GM23248 (cell line): Measurements from ENCODE around the gene VKORC1L1. TPM values are rescaled to one million over a fixed set of nuclear protein-coding genes. Genes with fewer than 3 reads are reported as not detected.

ENCODE experiments used
- DNase-seq: peaks from one replicate; pipeline ENCODE4 v3.0.0-alpha.2; 2015
- H2AFZ ChIP-seq: fragments of 200-600 bp; sonication (generic); 2 replicates; pipeline ENCODE4 v1.6.1; 2016; ENCODE audit warnings: antibody characterized with exemption
- H3F3A ChIP-seq: fragments of 200-600 bp; sonication (generic); 2 replicates; pipeline ENCODE4 v1.6.1; 2016; ENCODE audit warnings: mild to moderate bottlenecking, antibody characterized with exemption, mixed run types; ENCODE audit not compliant: insufficient read depth
- H3K27ac ChIP-seq: fragments of 200-600 bp; sonication (generic); 2 replicates; pipeline ENCODE4 v1.5.1; 2016; ENCODE audit warnings: mild to moderate bottlenecking
- H3K27me3 ChIP-seq: fragments of 200-600 bp; sonication (generic); replicated peaks from 2 replicates; pipeline ENCODE4 v1.6.1; 2016; ENCODE audit warnings: mild to moderate bottlenecking; ENCODE audit not compliant: insufficient read depth
- H3K36me3 ChIP-seq: fragments of 200-600 bp; sonication (generic); 2 replicates; pipeline ENCODE4 v1.6.1; 2016; ENCODE audit warnings: low read depth, mild to moderate bottlenecking
- H3K4me1 ChIP-seq: fragments of 200-600 bp; sonication (generic); 2 replicates; pipeline ENCODE4 v1.6.1; 2016; ENCODE audit warnings: mild to moderate bottlenecking; ENCODE audit not compliant: insufficient read depth
- H3K4me2 ChIP-seq: fragments of 200-600 bp; sonication (generic); one replicate; pipeline ENCODE4 v1.6.1; 2016; ENCODE audit warnings: mild to moderate bottlenecking; ENCODE audit not compliant: unreplicated experiment
- H3K4me3 ChIP-seq: fragments of 200-600 bp; sonication (generic); 2 replicates; pipeline ENCODE4 v1.5.1; 2016; ENCODE audit warnings: mild to moderate bottlenecking
- H3K79me2 ChIP-seq: fragments of 200-600 bp; sonication (generic); 2 replicates; pipeline ENCODE4 v1.6.1; 2016; ENCODE audit warnings: mild to moderate bottlenecking; ENCODE audit not compliant: insufficient read depth
- H3K9ac ChIP-seq: fragments of 200-600 bp; sonication (generic); 2 replicates; pipeline ENCODE4 v1.6.1; 2016; ENCODE audit warnings: mild to moderate bottlenecking
- H3K9me2 ChIP-seq: fragments of 200-600 bp; sonication (generic); 2 replicates; pipeline ENCODE4 v1.6.1; 2016; ENCODE audit warnings: mixed run types, mild to moderate bottlenecking, moderate library complexity; ENCODE audit not compliant: insufficient read depth
- H3K9me3 ChIP-seq: fragments of 200-600 bp; sonication (generic); one replicate; pipeline ENCODE4 v1.6.1; 2017; ENCODE audit warnings: low read depth
- H4K20me1 ChIP-seq: fragments of 200-600 bp; sonication (generic); 2 replicates; pipeline ENCODE4 v1.6.0; 2016; ENCODE audit not compliant: insufficient read depth
- EZH2 ChIP-seq: fragments of 200-600 bp; sonication (generic); IDR thresholded peaks from 2 replicates; pipeline ENCODE4 v1.6.1; 2018; ENCODE audit warnings: antibody characterized with exemption, mild to moderate bottlenecking; ENCODE audit not compliant: insufficient read depth, poor library complexity, severe bottlenecking
- EZH2phosphoT487 ChIP-seq: fragments of 200-600 bp; sonication (generic); IDR thresholded peaks from 2 replicates; pipeline ENCODE4 v1.6.1; 2018; ENCODE audit warnings: antibody characterized with exemption, moderate library complexity, mild to moderate bottlenecking, low read depth; ENCODE audit not compliant: insufficient read depth
- WGBS, 2 experiments: methylation state at CpG; one replicate each; pipeline ENCODE4 v1.1.6; 2015 to 2017; ENCODE audit warnings: low lambda C conversion rate in 2 of 2, low coverage in 1 of 2; ENCODE audit errors: missing lambda C conversion rate in 2 of 2; 5-methylcytosine and 5-hydroxymethylcytosine counted together
- in situ Hi-C: fragments of 300-500 bp; cut with MboI; formaldehyde crosslinking; loops from 2 replicates; pipeline ENCODE4 v1.15.0; 2020
- polyA plus RNA-seq: library from polyadenylated mRNA; unstranded; fragments of >200 nt; fragmentation: Nextera tagmentation; extraction: Ambion mirVana; gene quantifications from 2 replicates; pipeline ENCODE4 v1.2.1, GENCODE V29; 2016
- total RNA-seq: library from RNA; depleted of rRNA; stranded (reverse); fragments of >200 nt; shearing (Covaris generic); gene quantifications from 2 replicates; pipeline ENCODE4 v1.2.3, GENCODE V29; 2014

Gene VKORC1L1
- total and polyA plus RNA-seq, 2 experiments from 2014 or later = 20.0 to 22.0 TPM

DNA sequence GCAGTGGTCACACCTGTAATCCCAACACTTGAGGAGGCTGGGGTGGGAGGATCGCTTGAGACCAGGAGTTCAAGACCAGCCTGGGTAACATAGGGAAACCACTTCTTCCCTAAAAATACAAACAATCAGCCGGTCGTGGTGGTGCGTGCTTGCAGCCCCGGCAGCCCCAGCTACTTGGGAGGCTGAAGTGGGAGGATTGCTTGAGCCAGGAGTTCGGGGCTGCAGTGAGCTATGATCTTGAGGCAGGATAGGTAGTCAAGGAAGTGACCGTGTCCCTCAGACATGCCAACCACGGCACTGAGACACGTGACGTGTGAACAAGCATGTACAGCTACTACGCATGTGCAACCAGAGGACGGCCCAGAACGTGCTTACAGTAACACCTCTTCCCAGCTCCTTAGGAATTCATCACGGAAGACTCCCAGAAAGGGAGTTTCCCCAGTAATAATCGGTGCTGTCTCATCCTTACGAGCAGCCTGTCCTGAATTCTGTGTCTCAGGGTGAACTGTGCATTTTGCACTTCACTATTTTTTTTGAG lies 103.9 kb downstream of the VKORC1L1 start:
- no peaks in the 10 kb centered on the region for H4K20me1 ChIP-seq
- H3K9me2 ChIP-seq = no peaks in the 10 kb centered on the region
- in situ Hi-C loops = no loop called here
- H2AFZ ChIP-seq = no peak overlapping the region
- no peaks in the 10 kb centered on the region; the same call in 1 of the 2 replicates for H3K36me3 ChIP-seq
- no peak for TF ChIP-seq EZH2
- H3F3A ChIP-seq = no peaks in the 10 kb centered on the region
- no peak overlapping the region for H3K9ac ChIP-seq
- WGBS, 2 experiments = 90 to 94% methylated on average over 16 of the region's 16 CpGs
- H3K4me3 ChIP-seq = no peak overlapping the region
- DNase-seq = no peak
- no peak overlapping the region for H3K27ac ChIP-seq
- no peak overlapping the region for H3K4me2 ChIP-seq
- H3K4me1 ChIP-seq = no peaks in the 10 kb centered on the region
- H3K9me3 ChIP-seq = no peaks in the 10 kb centered on the region
- H3K27me3 ChIP-seq = no peaks in the 10 kb centered on the region
- peaks cover 12% of the 10 kb centered on the region for H3K79me2 ChIP-seq

DNA sequence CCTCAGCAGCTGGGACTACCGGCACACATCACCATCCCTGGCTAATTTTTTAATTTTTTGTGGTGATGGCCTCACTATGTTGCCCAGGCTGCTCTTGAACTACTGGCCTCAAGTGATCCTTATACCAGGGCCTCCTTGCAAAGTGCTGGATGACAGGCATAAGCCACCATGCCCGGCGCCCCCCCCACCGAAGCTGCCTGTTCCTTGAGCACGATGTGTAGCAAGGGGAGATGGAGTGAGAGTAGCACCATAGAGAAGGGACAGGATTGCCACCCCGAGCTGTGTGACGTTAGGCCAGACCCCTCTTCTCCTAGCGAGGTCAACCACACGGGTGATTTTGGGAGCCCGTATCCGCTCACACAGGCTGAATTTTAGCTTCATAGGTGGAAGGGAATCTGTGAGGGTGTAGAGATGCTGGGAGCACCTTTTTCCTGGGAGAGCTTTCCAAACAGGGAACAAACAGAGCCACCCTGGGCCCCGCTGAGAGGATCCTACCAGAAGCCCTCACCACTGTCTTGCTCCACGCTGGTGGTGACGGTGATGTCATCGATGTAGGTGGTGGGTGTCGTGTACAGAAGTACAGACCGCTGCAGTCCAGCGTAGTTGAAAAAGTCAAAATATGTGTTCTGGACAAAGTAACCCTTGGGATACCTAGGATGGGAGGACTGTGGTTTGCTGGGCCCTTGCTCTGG lies 106.2 kb downstream of the VKORC1L1 start:
- H3K9me3 ChIP-seq = no peaks in the 10 kb centered on the region
- H3K27me3 ChIP-seq = no peaks in the 10 kb centered on the region
- in situ Hi-C loops = no loop called here
- H3K9ac ChIP-seq = no peak overlapping the region
- no peak overlapping the region for H3K27ac ChIP-seq
- H4K20me1 ChIP-seq = no peaks in the 10 kb centered on the region
- TF ChIP-seq EZH2 (no peak), EZH2phosphoT487 (no peak)
- no peak overlapping the region for H3K4me3 ChIP-seq
- H3K4me2 ChIP-seq = no peak overlapping the region
- no peaks in the 10 kb centered on the region for H3K9me2 ChIP-seq
- peaks cover 4% of the 10 kb centered on the region for H3K4me1 ChIP-seq
- peaks cover 18% of the 10 kb centered on the region for H3K79me2 ChIP-seq
- H2AFZ ChIP-seq = no peak overlapping the region
- whole genome bisulfite sequencing, 2 experiments = 88 to 90% methylated on average over 18 of the region's 18 CpGs
- no peaks in the 10 kb centered on the region for H3F3A ChIP-seq
- no peaks in the 10 kb centered on the region; the same call in 1 of the 2 replicates for H3K36me3 ChIP-seq
- no peak for DNase-seq

DNA sequence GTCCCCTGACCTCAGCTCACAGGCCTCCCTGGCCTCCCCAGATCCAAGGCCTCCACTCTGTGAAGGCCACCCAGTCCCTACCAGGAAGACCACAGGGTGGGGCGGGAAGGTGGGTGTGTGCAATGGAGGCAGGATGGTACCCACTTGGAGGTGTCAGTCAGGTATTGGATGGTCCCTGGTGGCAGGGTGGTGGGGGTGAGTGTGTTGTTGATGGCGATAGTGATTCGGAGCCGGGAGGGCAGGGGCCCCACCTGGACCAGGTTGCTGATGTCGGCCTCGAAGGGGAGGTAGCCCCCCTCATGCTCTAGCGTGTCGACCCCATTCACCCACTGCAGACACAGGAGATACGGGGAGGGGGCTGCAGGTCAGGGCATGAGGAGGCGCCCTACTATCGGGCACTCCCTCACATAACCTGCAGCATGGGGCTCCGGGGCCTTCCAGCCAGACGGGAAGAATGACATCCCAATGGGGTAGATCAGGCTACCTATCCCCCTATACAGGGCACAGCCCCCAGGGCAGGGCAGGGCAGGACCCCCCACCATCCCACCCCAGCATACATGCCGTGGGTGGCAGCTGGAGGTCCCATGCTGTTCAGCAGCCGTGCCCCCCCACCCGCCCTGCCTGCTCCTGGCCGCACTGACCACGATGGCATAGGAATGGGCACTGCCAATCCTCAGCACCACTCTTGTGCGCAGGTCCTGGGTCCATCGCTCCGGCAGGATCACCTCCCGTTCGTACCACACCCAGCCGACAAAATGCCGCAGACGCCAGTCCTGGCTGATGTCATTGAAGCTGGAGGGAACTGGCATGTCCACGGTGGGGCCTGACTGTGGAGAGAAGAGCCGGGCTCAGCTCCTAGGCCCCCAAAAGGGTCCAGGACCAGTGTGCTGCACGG lies 107.0 kb downstream of the VKORC1L1 start:
- H3K4me2 ChIP-seq = no peak overlapping the region
- H3K79me2 ChIP-seq = peaks cover 18% of the 10 kb centered on the region
- no peak overlapping the region for H3K27ac ChIP-seq
- no peaks in the 10 kb centered on the region for H3K36me3 ChIP-seq
- H3K9me3 ChIP-seq = no peaks in the 10 kb centered on the region
- no peak overlapping the region for H2AFZ ChIP-seq
- no peak for TF ChIP-seq EZH2
- TF ChIP-seq EZH2phosphoT487 = no peak
- in situ Hi-C loops = no loop called here
- no peak for DNase-seq
- H3K9ac ChIP-seq = no peak overlapping the region
- no peak overlapping the region for H3K4me3 ChIP-seq
- H4K20me1 ChIP-seq = no peaks in the 10 kb centered on the region
- no peaks in the 10 kb centered on the region for H3F3A ChIP-seq
- H3K27me3 ChIP-seq = no peaks in the 10 kb centered on the region
- WGBS, 2 experiments = 90 to 91% methylated on average over 25 to 29 of the region's 29 CpGs
- H3K9me2 ChIP-seq = no peaks in the 10 kb centered on the region
- peaks cover 4% of the 10 kb centered on the region for H3K4me1 ChIP-seq

DNA sequence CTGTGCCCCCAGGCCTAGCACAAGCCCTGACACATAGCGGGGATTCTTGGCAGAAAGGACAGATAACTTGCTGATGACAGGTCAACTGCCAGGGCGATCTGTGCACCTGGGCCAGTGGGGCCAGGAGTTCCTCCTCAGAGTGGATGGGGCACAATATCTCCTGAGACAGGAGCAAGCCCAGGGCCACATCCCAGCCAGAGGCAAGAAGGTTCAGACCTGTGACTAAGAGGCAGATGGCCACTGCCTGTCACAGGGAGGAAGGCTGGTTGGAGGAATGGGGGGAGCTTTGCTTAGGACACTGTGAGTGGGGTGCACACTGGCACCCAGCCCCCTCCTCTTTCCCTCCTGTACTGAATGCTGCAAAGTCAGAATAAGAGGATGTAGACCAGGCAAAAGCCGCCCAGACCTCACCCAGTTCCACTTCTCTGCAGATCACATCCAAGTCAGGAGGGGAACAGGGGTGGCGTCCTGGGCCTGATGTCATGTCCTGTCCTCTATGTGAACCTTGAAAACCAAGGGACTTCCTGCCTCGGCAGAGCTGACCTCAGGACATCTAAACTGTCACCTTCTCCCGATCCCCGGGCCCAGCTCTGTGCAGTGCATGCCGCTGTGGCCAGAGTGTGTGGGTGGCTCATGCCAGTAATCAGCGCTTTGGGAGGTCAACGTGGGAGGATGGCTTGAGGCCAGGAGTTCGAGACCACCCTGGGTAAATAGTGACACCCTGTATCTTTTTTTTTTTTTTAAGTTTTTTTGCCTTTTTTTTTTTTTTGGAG lies 107.8 kb downstream of the VKORC1L1 start:
- in situ Hi-C loops = no loop called here
- Histone ChIP-seq H2AFZ (no peak overlapping the region), H3K4me2 (peak overlapping the region; percentile 84), H3K9ac (peak overlapping the region; percentile 91; the same call in 1 of the 2 replicates), H3K9me2 (no peaks in the 10 kb centered on the region), H3K9me3 (no peaks in the 10 kb centered on the region), H3K36me3 (no peaks in the 10 kb centered on the region), H3K79me2 (peaks cover 18% of the 10 kb centered on the region), H3K27ac (no peak overlapping the region), H4K20me1 (no peaks in the 10 kb centered on the region), H3K27me3 (no peaks in the 10 kb centered on the region), H3F3A (no peaks in the 10 kb centered on the region), H3K4me3 (peak overlapping the region; percentile 84), H3K4me1 (peaks cover 4% of the 10 kb centered on the region)
- DNase-seq = peak; percentile 30
- TF ChIP-seq EZH2phosphoT487 = no peak
- TF ChIP-seq EZH2 = no peak
- 53 to 60% methylated on average over 11 of the region's 11 CpGs for WGBS, 2 experiments
